HK-2 (cell line): ENCODE measurements around the gene RTN4RL2.

Experiments
- DNase-seq: peaks from one replicate; pipeline ENCODE4 v3.0.0-alpha.2; 2018; ENCODE audit not compliant: unreplicated experiment

Gene RTN4RL2

DNA sequence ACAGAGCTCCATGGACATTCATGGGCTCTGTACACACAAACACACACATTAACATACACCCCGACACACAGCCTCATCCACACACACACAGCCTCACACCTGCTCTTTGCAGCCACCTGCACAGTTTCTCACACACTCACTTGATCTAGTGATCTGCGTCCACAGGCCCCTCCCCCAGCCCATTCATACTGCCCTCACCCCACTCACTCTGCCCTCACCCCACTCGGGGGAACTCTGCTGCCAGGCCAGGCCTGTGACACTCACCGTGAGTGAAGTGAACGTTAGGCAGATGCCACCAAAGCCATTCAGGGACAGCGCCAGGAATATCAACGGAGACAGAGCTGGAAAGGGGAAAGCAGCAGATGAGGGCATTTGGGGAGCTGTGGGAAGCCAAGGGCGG lies 40.2 kb downstream of the RTN4RL2 start:
- no peak for DNase-seq

DNA sequence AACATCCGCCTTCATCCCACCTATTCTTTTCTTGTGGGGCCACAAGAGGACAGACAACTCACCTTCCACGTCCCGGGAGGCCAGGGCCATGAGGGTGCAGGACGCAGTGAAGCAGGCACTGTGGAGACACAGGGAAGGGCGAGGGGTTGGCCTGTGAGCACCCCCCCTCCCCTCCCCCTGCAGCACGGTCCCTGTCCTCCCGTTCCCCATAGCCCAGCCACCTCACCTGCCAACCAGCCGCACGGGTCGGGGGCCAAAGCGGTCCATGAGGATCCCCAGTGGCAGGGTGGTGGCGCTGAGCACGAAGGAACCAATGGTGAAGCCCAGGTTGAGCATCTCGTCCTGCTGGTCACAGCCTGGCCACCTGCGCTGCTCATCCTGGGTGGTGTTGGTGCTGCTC lies 40.6 kb downstream of the RTN4RL2 start:
- no peak for DNase-seq

DNA sequence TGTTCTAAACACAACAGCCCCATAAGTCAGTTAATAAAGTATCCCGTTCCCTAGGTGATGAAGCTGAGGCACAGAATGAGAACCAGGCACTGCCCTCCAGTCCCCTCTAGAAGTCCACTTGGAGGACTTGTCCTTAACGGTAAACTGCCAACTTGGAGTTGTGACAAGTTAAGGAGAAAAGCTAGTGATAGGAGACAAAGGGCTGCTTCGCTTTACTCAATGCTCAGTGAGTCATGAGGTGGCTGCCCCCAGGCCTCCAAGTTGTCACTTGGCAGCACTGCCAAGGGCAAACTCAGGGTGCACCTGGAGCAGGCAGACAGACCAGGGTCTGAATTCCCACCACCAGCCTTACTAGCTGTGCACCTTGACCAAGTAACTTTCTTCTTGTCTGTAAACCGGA lies 41.6 kb downstream of the RTN4RL2 start:
- no peak for DNase-seq

DNA sequence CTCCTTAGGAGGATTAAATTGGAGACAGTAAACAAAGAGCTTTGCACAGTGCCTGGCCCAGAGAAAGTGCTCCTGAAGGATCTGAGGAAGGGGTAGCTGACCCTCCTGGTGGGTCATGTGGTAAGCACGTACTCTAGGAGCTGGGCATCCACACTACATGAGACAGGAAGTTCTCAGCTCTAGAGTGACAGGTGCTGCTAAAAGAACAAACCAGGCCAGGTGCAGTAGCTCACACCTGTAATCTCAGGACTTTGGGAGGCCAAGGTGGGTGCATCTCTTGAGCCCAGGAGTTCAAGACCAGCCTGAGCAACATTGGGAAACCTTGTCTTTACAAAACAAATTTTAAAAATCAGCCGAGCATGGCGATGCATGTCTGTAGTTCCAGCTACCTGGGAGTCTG lies 42.0 kb downstream of the RTN4RL2 start:
- DNase-seq: no peak

DNA sequence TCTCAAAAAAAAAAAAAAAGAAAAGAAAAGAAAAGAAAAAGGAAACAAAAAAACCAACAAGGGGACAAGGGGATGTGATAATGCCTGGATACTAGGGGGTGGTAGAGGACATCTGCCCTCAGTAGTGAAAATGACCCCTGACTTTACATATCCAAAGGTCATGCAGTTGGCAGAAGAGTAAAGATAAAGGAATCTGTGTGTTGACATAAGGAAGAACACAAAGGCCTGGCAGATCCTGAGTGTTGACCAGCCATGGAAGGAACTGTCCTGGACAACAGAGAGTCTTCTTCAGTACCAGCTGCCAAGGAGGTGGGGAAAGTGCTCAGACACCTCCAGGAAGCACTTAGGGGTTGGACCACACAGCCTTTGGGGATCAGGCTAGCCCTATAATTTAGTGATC lies 42.5 kb downstream of the RTN4RL2 start:
- DNase-seq: no peak

DNA sequence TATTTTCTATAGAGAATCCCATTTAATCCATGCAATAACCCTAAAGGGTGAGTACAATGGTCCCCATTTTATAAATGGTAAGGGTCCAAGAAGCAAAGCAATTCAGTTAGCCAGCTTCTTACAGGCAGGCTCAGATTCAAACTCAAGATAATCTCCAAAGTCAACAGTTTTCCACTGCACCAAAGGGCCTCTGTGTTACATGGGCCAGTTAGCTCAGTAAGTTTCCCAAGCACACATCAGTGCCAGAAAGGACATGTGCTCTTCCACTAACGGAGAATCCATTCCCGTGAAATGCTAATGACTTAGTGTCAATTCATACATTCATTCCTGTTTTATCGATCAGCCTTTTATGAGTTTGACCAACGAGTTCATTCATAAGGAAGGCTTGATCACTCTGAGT lies 44.2 kb downstream of the RTN4RL2 start:
- DNase-seq: no peak

DNA sequence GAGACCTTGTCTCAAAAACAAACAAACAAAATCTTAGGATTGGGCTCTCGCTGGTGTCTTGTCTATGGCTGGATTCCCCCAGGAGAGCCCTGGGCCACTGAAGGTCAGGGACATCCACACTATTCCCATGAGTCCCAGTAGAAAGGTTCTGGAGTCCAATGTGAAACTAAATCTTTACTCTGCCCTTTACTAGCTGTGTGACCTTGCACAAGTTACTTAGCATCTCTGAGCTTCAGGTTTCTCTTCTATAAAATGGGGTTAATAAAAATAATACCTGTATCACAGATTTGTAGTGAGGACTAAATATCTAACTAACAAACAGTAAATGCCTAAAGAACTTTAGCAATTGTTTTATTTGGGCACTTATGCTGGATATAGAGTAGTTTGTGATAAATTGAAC lies 46.2 kb downstream of the RTN4RL2 start:
- DNase-seq: no peak

DNA sequence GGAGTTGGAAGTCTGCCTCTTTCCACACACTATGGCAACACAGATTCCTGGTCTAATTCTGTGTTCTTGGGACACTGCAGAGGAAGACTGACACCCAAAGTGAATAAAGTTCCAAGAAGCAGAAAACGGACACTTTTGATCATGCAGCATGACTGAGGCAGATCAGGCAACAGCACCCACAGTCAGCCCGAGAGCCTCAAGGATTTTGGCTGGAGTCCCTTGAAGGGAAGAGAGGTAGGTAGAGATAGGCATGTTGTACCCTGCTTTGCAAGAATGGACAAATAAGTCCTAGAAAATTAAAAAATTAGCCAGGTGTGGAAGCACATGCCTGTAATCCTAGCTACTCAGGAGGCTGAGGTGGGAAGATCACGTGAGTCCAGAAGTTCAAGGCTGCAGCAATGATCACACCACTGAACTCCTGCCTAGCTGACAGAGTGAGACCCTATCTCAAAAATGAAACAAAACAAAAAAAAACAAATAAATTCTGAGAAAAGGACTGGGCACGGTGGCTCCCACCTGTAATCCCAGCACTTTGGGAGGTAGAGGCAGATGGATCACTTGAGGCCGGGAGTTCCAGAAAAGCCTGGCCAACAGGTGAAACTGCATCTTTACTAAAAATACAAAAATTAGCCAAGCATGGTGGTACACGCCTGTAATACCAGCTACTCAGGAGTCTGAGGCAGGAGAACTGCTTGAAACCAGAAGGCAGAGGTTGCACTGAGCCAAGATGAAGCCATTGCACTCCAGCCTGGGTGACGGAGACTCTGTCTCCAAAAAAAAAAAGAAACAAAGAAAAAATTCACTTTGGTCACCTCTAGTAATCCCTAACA lies 48.2 kb downstream of the RTN4RL2 start:
- DNase-seq: no peak

DNA sequence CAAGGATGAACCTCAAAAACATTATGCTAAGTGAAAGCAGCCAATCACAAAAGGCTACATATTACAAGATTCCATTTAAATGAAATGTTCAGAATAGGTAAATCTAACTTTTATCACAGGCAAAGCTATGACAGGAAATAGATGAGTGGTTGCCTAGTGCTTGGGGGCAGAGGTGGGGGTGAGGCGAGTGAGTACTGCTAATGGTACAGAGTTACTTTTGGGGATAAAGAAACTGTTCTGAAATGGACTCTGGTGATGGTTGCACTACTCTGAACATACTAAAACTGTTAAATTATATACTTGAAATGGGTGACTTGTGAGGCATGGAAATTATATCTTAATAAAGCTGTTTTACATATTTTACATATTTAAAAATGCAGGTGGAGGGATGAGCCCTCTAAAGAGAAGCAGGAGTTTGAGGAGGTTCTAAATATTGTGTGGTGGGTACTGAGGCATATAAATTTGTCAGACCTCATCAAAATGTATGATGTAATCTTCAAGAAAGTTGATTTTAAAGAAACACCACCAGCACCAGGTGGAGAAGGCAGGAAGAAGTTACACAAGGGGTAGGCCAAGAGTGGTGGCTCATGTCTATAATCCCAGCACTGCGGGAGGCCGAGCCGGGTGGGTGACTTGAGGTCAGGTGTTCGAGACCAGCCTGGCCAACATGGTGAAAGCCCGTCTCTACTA lies 51.6 kb downstream of the RTN4RL2 start:
- DNase-seq: no peak

DNA sequence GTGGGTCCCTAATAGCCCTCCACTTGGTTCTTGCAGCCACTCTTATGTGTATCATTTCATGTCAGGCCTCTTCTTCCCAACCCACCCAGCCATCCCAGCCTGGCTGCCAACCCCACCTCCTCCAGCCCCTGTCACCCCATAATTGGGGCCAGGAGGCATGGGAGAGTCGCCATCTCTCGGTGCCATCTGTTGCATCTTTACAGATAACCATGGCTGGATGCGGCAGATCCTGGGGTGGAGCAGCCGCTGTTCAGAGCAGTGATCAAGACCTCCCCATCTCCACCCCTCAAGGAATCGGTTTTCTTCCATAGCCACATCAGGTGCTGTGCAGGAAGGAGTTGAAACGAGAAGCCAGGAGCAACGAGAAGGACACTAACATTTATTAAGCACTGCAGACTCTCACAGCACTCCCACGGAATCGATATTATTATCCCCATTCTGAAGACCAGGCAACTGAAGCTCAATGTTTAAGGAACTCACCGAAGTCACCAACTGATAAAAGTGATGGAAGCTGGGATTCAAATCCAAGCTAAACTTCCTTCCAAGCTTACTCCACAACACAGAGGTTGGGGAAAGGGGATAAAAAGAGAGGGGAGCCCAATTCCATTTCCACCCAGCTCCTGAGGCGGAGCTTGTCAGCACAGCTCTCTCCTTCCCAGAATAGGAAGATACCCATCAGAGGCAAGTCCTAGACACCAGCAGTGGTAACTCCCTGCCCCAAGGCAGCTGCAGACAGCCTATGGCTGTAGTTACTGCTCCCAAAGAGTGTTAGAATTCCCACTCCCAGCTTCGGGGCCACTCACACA lies 52.5 kb downstream of the RTN4RL2 start:
- no peak for DNase-seq

DNA sequence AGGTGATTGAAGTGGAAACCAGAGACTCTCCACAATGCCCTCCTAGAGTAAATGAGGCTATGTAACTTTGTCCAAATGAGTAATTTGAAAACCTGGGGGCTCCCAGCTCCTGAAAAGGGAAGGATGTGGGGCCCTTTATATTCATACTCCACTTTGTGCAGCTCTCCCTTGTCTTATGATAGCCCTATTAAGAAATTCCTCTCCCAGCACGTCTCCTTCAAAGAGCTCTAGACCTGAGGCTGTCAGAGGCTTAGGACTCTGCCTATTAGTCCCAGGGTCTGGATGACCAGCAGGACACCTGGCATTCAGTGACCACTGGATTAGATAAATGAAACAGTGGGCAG lies 53.1 kb downstream of the RTN4RL2 start:
- DNase-seq: no peak

DNA sequence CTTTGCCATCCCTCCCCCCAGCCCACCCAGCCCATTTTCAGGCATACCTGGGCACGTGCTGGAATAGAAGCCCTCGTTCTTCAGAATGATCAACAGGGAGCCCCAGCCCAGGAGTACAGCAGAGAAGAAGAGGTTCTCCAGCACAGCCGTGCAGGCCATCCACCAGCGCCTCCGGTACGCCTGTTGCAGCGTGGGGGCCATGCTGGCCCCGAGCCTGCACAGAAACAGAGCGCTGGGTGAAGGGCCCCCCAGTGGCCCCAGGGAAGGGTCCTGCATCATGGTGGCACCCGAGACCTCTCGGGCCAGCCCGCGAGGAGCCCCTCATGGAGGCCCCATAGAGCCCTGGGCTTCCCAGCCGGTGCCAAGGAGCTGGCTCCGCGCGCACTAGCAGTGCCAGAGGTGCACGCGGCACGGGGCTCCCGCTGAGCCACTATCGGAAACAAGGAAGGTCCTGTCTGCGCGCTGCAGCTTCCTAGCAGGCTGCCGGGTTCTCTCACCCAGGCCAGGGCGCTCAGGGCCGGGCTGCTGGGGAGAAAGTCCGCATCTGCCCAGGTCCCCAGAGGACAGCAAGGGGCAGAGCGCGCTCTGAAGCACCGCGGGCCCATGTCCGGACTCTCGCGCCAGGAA lies 53.7 kb downstream of the RTN4RL2 start:
- no peak for DNase-seq

DNA sequence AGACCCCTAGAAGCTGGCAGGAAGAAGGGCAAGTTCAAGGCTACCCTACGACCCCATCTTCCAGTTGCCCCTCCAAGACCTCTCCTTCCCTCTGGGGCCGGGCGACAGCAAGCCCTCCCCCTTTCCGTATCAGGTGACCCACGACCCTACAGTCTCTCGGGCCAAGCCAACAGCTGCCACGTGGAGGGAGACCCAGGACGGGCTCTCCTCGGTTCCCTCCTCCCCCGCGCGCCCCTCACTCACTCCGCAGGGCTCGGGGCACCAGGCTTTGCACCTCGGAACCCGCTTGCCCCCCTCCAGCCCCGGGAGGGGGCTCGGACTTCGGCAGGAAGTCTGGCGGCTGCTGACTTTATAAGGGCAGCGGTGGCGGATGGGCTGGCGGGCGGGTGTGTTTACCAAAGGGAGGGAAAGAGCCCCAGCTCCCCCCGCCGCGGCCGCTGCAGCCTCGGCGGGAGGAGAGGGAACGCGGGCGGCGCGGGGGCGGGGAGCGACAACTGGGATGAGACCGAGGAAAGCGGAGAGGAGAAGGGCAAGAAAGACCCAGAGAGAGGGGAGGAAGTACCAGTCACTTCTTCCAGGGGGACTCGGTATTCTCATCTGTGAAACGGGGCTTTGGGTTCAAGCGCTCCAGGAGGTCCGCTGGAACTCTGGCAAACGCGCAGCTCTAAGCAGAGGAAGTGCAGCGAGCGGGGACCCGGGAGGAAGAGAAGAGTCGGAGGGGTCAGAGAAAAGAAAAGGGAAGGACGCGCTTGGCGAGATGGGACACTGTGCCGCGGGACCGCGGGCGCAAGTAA lies 54.4 kb downstream of the RTN4RL2 start:
- DNase-seq: peak; percentile 13

DNA sequence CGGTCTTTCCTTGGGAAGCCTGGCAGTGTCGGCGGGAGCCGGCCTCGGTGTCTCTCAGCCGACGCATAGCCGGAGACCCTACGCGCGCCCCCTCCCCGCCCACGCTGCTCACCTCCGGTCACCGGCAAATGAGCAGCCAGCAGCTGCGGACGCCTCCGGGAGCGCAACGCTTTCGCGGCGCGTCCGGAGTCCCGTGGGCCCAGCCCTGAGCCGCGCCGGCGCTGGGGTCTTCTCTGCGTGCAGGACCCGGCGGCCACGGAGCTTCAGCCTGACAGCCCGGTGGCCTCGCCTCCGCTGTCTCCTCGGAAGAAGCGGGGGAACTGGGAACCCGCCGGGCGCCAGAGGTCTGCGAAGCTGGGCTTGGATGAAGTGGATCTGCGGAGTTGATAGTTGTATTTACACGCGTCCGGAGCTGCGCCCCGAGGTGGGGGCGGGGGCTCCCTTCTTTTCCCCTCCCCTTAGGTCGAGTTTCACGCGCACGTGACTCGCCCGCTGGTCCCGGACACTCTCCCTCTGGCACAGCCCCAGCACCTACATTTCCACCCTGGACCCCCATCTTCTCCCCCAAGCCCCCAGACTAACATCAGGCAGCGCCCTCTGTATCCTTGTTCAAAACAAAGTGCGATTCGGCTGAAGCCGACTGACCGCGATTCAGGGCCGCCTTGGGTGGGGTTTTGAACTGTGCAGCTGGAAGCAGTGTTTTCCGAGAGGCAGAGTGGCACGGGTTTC lies 55.2 kb downstream of the RTN4RL2 start, which contains the start of gene SLC43A1:
Gene SLC43A1 (minus strand): TSS at position 371 of the 729 bp plus-strand sequence. CDS start 1,591 bp downstream, outside the sequence.
- no peak for DNase-seq

DNA sequence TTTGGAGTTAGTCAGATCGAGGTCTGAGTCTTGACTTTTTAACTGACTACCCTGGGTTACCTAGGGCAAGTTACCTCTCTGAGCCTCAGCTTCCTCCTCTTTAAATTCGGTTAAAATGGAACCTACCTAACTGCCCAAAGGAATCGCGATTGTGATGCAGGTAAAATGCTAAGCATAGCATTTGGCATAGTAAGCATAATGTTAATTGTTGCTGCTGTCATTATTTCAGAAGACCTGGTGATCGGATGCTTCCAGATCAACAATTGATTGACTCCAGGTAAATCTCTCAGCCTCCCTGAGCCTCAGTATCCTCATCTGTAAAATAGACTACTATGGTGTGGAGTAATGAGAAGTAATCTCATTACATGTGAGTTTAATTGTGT lies 55.7 kb downstream of the RTN4RL2 start:
- DNase-seq: no peak

DNA sequence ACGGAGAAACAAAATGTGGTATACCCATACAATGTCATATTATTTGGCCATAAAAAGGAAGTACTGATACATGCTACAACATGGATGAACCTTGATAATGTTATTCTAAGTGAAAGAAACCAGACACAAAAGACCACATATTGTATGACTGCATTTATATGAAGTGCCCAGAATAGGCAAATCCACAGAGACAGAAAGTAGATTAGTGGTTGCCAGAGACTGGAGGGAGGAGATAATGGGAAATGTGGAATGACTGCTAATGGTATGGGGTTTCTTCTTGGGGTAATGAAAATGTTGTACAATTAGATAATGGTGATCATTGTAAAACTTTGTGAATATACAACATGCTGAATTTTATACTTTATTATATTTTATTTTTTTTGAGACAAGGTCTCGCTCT lies 60.8 kb downstream of the RTN4RL2 start:
- no peak for DNase-seq

DNA sequence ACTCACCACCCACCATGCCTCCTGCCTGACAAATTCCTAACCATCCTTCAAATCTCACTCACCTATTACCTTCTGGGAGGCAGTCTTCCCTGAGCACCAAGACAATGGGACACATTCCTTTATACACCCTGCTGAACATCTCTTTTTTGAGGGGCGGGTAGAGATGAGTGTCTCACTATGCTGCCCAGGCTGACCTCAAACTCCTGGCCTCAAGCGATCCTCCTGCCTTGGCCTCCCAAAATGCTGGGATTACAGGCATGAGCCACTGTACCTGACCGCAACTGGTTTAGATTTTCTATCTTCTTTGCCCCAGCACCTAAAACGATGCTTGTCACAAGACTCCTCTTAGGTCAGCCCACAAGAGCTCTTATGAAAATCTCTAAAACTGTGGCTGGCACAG lies 63.1 kb downstream of the RTN4RL2 start:
- no peak for DNase-seq
